ENCODE data around the gene TNFRSF21. TPM values are rescaled to one million over a fixed set of nuclear protein-coding genes. Genes with fewer than 3 reads are reported as not detected.

TNFRSF21 gene
- total RNA-seq, 1 experiment from 2014 or later, result 181 TPM

Other genes starting within 250 kb of the TNFRSF21 start
- gene CD2AP, start 167.9 kb upstream of the TNFRSF21 start, total RNA-seq (2014; rRNA removed; shearing (Covaris generic)), result 20.3 and 27.2 TPM in 2 replicates

All from RPMI7951 (cell line).